Measurements from ENCODE around the gene IL1RAPL2.

GRCh38 chrX:105006103-105006502, 440.1 kb downstream of the IL1RAPL2 start:
- TF ChIP-seq FOXP2 (optimal IDR thresholded peaks at IDR 0.05; ENCODE audit: control extremely low read depth, extremely low read length, insufficient read depth) (no peak), EZH2 (IDR thresholded peaks at IDR 0.05) (no peak), POLR2AphosphoS5 (IDR thresholded peaks at IDR 0.05; ENCODE audit: borderline replicate concordance, low read depth, low read length) (no peak)
